Measurements from ENCODE around the gene TSC22D2.
A peak's percentile ranks its signal among the peaks of the same experiment; 100 is the strongest.

TSC22D2 gene

GRCh38 chr3:150412561-150413231, 4.6 kb downstream of the TSC22D2 start:
- DNase-seq (ENCODE audit: low spot score), result peak; percentile 40

GRCh38 chr3:150414258-150414657, 6.2 kb downstream of the TSC22D2 start:
- peak; percentile 15 for DNase-seq (ENCODE audit: low spot score)

GRCh38 chr3:150414959-150415358, 6.9 kb downstream of the TSC22D2 start:
- no peak for DNase-seq (ENCODE audit: low spot score)

GRCh38 chr3:150419076-150419868, 11.2 kb downstream of the TSC22D2 start:
- no peak for DNase-seq (ENCODE audit: low spot score)

GRCh38 chr3:150419959-150420358, 11.9 kb downstream of the TSC22D2 start:
- no peak for DNase-seq (ENCODE audit: low spot score)

- no peak for DNase-seq (ENCODE audit: low spot score)
Measured at GRCh38 chr3:150421256-150421655, 13.2 kb downstream of the TSC22D2 start.

GRCh38 chr3:150421799-150422548, 13.9 kb downstream of the TSC22D2 start:
- no peak for DNase-seq (ENCODE audit: low spot score)

GRCh38 chr3:150422907-150423306, 14.8 kb downstream of the TSC22D2 start:
- no peak for DNase-seq (ENCODE audit: low spot score)

GRCh38 chr3:150423761-150424160, 15.7 kb downstream of the TSC22D2 start:
- DNase-seq (ENCODE audit: low spot score), result no peak

GRCh38 chr3:150426292-150426691, 18.2 kb downstream of the TSC22D2 start:
- no peak for DNase-seq (ENCODE audit: low spot score)

- no peak for DNase-seq (ENCODE audit: low spot score)
Measured at GRCh38 chr3:150428562-150428961, 20.5 kb downstream of the TSC22D2 start.

- no peak for DNase-seq (ENCODE audit: low spot score)
Measured at GRCh38 chr3:150429767-150430671, 21.9 kb downstream of the TSC22D2 start.

- no peak for DNase-seq (ENCODE audit: low spot score)
Measured at GRCh38 chr3:150433347-150433746, 25.2 kb downstream of the TSC22D2 start.

GRCh38 chr3:150434234-150434633, 26.1 kb downstream of the TSC22D2 start:
- DNase-seq (ENCODE audit: low spot score), result no peak

GRCh38 chr3:150436161-150436560, 28.1 kb downstream of the TSC22D2 start:
- DNase-seq (ENCODE audit: low spot score), result no peak

GRCh38 chr3:150439657-150440056, 31.6 kb downstream of the TSC22D2 start:
- no peak for DNase-seq (ENCODE audit: low spot score)

GRCh38 chr3:150443331-150443741, 35.2 kb downstream of the TSC22D2 start:
- no peak for DNase-seq (ENCODE audit: low spot score)

GRCh38 chr3:150444371-150444770, 36.3 kb downstream of the TSC22D2 start:
- no peak for DNase-seq (ENCODE audit: low spot score)

- no peak for DNase-seq (ENCODE audit: low spot score)
Measured at GRCh38 chr3:150446470-150446977, 38.4 kb downstream of the TSC22D2 start.

GRCh38 chr3:150447084-150447483, 39.0 kb downstream of the TSC22D2 start:
- DNase-seq (ENCODE audit: low spot score), result no peak

- DNase-seq (ENCODE audit: low spot score), result no peak
Measured at GRCh38 chr3:150447631-150448465, 39.8 kb downstream of the TSC22D2 start.

Measured in AG08395 (cell line).